ENCODE measurements around the gene BZW1.
"Not testable (repeated sequence)": the region's sequence is repeated elsewhere in the genome, so short reads cannot be mapped to it uniquely, and the experiment has no call there.

BZW1 gene

DNA sequence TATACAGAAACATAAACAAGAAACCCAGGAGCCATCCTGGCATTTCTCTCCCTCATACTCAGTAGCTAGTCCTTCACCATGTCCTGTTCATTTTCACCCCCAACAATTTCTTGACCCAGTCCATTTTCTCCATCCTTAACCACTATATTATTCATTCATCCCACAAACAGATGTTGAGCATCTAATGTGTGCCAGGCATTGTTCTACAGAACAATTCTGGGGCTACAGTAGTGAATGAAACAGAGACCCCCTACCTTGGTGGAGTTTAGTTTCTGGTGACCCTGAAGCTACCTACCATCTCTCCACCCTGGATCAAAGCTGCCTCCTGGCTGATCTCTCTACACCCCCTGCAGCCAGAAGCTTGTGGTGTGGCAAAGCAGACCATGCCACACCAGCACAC, 27.5 kb upstream of the BZW1 start:
- Mint-ChIP-seq H3K4me3 (no peak overlapping the region), H3K9me3 (no peaks in the 10 kb centered on the region), H3K27ac (no peak overlapping the region), H3K27me3 (no peaks in the 10 kb centered on the region), H3K36me3 (no peaks in the 10 kb centered on the region), H3K4me1 (no peaks in the 10 kb centered on the region)

DNA sequence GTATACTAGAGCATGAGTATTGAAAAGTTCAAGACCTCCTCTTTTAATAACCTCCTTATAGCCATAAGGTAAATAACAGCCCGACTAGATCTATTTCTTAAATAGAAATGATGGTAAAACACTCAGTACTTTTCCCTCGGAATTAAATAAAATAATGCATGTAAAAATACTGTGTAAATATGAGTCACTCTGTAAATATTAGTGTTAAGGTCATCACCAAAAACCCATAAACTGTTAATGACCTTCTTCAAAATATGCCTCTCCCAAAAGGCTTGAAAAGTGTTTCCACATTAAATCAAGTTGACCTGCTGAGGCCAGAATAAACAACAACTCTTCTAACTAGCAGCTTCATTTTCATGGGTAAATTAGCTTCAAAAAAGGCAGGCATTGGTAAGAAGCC, 25.3 kb upstream of the BZW1 start:
- Mint-ChIP-seq H3K36me3 (no peaks in the 10 kb centered on the region), H3K4me1 (no peaks in the 10 kb centered on the region), H3K9me3 (no peaks in the 10 kb centered on the region), H3K4me3 (no peak overlapping the region), H3K27ac (no peak overlapping the region), H3K27me3 (no peaks in the 10 kb centered on the region)

DNA sequence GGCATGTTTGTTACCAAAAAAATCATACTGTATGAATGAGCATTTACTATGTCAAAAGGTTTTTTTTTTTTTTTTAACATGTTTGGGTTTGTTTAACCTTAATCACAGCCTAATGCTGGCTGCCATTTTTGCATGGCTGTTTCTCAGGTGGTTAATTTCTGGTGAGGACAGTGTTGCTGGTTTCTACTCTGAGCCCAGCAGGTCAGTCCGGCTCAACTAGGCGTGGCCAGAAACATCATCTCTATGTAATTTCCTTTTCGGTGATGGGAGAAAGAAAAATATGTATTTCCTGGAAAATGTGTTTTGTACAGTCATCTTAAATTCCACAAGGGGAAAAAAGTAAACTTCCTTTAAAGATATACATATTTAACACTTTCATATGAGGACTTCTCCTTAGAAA, 24.9 kb upstream of the BZW1 start:
- no peaks in the 10 kb centered on the region for H3K36me3 Mint-ChIP-seq
- no peaks in the 10 kb centered on the region for H3K27me3 Mint-ChIP-seq
- H3K4me1 Mint-ChIP-seq: no peaks in the 10 kb centered on the region
- no peak overlapping the region for H3K27ac Mint-ChIP-seq
- H3K4me3 Mint-ChIP-seq: no peak overlapping the region
- H3K9me3 Mint-ChIP-seq: no peaks in the 10 kb centered on the region

DNA sequence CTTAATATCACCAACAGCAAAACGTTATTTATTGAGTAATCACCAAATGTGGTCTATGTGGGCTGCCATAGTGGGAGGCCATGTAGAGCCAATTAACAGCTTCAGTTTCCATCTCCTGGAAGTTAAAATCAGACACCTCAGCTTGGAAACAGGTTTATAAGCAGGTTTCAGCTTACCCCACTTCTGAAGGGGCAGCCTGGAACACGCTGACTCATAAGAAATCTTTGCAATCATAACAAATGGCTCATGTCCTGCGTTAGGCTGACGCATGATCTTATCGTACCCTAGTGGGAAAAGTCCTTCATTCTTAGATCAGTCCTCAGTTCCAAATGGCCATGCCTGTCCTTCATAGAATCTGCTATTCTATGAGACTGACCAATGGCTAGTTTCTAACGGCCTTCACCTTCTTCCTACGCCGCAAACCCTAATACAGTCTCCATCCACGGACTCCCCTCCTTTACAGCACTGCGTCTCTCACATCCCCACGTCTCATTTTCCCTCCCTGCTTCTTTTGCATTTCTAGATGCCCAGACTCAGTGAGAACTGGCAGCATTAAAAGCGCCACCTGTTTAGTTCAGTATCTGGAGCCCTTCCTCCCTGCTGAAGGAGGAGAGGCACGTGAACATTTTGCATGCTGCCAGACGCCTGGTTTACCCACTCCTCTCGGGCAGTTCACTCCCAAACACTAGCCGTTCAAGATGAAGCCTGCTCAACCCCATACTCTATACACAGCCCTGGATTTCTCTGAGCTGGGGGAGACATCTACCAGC, 24.2 kb upstream of the BZW1 start:
- Mint-ChIP-seq H3K27me3 (no peaks in the 10 kb centered on the region), H3K9me3 (no peaks in the 10 kb centered on the region), H3K27ac (no peak overlapping the region), H3K4me1 (no peaks in the 10 kb centered on the region), H3K36me3 (no peaks in the 10 kb centered on the region), H3K4me3 (no peak overlapping the region)

DNA sequence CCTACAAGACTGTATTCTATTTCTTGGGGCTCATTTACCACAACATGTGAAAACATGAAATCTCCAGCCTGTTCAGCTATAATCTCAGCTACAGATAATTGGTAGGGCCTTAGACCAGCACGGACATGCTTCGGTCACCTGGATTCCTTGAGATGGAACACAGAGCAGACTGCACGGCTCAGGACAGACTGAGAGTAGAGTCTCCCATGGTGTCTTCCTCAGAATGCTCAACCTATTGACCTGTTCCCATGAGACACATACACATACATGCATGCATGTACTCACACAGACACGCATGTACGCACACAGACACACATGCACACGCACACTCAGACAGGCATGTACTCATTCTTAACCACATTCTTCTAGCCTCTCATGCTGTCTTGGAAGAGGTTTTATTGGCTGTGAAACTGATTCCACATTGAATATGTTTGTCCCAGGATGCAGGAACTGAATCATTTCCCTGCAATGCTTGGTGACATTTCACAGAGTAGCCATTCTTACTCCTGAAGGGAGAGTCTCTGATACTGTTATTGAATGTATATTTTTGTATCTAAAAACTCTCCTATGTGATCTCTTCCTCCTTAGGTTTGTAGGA, 23.5 kb upstream of the BZW1 start:
- no peak overlapping the region for H3K27ac Mint-ChIP-seq

GRCh38 chr2:200790185-200790584, 21.5 kb upstream of the BZW1 start:
- Mint-ChIP-seq H3K4me3 (no peak overlapping the region), H3K27ac (no peak overlapping the region)

More for the DNA sequence above, 23.5 kb upstream of the BZW1 start:
- H3K36me3 Mint-ChIP-seq: no peaks in the 10 kb centered on the region
- H3K27me3 Mint-ChIP-seq: no peaks in the 10 kb centered on the region
- no peak overlapping the region for H3K4me3 Mint-ChIP-seq
- H3K9me3 Mint-ChIP-seq: no peaks in the 10 kb centered on the region
- H3K4me1 Mint-ChIP-seq: no peaks in the 10 kb centered on the region

DNA sequence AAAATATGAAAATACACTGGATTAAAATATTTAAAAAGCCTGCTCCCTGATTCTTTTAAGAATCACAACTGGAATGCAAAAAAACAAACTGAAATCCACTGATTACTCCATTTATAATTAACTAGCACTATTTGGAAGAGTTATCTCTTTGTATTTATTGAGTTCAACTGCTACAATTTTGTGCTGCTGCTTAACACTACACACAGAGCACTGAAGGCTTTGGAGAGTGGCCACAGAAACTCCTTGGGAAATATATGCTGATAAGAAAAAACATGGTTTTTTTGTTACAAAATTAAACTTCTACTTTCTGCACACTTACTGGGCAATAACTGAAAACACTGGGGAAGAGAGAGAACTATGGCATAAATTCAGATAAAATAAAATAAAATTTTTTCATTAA, 19.8 kb upstream of the BZW1 start:
- no peak overlapping the region for H3K4me3 Mint-ChIP-seq
- no peaks in the 10 kb centered on the region for H3K4me1 Mint-ChIP-seq
- H3K27ac Mint-ChIP-seq: no peak overlapping the region
- no peaks in the 10 kb centered on the region for H3K27me3 Mint-ChIP-seq
- H3K9me3 Mint-ChIP-seq: no peaks in the 10 kb centered on the region
- H3K36me3 Mint-ChIP-seq: no peaks in the 10 kb centered on the region

More at GRCh38 chr2:200790185-200790584, 21.5 kb upstream of the BZW1 start:
- H3K27me3 Mint-ChIP-seq: no peaks in the 10 kb centered on the region
- H3K36me3 Mint-ChIP-seq: no peaks in the 10 kb centered on the region
- H3K4me1 Mint-ChIP-seq: no peaks in the 10 kb centered on the region
- H3K9me3 Mint-ChIP-seq: no peaks in the 10 kb centered on the region

GRCh38 chr2:200794143-200794542, 17.6 kb upstream of the BZW1 start:
- H3K36me3 Mint-ChIP-seq: no peaks in the 10 kb centered on the region
- H3K4me3 Mint-ChIP-seq: no peak overlapping the region
- H3K27ac Mint-ChIP-seq: no peak overlapping the region
- H3K4me1 Mint-ChIP-seq: no peaks in the 10 kb centered on the region
- no peaks in the 10 kb centered on the region for H3K9me3 Mint-ChIP-seq
- H3K27me3 Mint-ChIP-seq: no peaks in the 10 kb centered on the region

GRCh38 chr2:200795028-200795440, 16.7 kb upstream of the BZW1 start:
- Mint-ChIP-seq H3K4me1 (no peaks in the 10 kb centered on the region), H3K9me3 (no peaks in the 10 kb centered on the region), H3K27ac (no peak overlapping the region), H3K27me3 (no peaks in the 10 kb centered on the region), H3K36me3 (no peaks in the 10 kb centered on the region), H3K4me3 (no peak overlapping the region)

- no peaks in the 10 kb centered on the region for H3K9me3 Mint-ChIP-seq
- H3K4me3 Mint-ChIP-seq: no peak overlapping the region
- H3K4me1 Mint-ChIP-seq: no peaks in the 10 kb centered on the region
- H3K36me3 Mint-ChIP-seq: no peaks in the 10 kb centered on the region
- H3K27ac Mint-ChIP-seq: no peak overlapping the region
- H3K27me3 Mint-ChIP-seq: no peaks in the 10 kb centered on the region
Measured at GRCh38 chr2:200796561-200796960, 15.1 kb upstream of the BZW1 start.

DNA sequence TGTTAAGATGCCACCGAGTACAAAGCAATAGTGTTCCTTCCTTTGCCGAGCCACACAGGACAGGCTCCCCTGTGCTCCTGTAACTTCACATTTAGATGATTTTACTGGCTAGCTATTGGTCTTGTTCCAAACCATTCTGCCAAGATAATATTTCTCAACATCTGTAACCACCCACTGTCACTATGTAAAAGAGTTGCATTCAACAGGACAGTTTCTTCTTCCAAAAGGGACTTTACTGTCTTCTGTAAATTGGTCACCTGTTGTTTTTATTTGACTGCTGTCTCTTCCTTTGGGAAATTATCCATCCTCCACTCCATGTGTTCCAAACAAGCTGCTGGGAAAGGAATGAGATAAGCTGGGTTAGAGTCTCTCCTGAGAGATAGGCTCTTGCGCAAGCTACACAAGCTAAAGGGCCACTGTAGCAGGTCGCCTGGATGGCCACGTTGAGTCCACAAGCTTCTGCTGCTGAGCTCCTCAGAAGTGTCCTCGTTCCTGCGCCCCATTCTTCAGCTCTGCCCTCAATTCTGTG, 14.4 kb upstream of the BZW1 start:
- Mint-ChIP-seq H3K27me3 (no peaks in the 10 kb centered on the region), H3K9me3 (no peaks in the 10 kb centered on the region), H3K4me3 (no peak overlapping the region), H3K4me1 (no peaks in the 10 kb centered on the region), H3K27ac (no peak overlapping the region), H3K36me3 (no peaks in the 10 kb centered on the region)

- Mint-ChIP-seq H3K4me1 (no peaks in the 10 kb centered on the region), H3K36me3 (no peaks in the 10 kb centered on the region), H3K4me3 (no peak overlapping the region), H3K9me3 (no peaks in the 10 kb centered on the region), H3K27ac (no peak overlapping the region), H3K27me3 (no peaks in the 10 kb centered on the region)
Measured at GRCh38 chr2:200798514-200798913, 13.2 kb upstream of the BZW1 start.

DNA sequence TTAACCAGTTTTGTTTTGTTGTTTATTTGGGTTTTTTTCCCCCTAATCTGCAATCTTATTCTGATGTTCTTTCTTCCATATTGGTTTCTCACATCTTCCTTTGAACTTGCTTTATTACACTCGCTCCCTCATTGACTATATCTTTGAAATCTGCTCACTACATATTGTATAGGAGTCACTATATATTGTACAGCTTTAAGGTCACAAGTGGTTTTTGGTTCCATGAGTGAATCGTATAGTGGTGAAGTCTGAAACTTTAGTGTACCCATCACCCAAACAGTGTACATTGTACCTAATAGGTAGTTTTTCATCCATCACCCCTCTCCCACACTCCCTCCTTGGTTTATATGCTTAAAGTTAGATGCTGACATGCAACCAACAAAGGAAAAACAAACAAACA, 11.3 kb upstream of the BZW1 start:
- Mint-ChIP-seq H3K4me3 (no peak overlapping the region), H3K27me3 (no peaks in the 10 kb centered on the region), H3K4me1 (no peaks in the 10 kb centered on the region), H3K9me3 (no peaks in the 10 kb centered on the region), H3K36me3 (no peaks in the 10 kb centered on the region), H3K27ac (no peak overlapping the region)

DNA sequence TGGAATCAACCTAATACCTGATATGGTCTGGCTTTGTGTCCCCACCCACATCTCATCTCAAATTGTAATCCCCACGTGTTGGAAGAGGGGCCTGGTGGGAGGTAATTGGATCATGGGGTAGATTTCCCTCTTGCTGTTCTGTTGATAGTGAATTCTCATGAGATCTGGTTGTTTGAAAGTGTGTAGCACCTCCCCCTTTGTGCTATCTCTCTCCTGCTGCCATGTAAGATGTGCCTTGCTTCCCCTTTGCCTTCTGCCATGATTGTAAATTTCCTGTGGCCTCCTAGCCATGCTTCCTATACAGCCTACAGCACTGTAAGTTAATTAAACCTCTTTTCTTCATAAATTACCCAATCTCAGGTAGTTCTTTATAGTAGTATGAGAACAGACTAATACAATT, 10.3 kb upstream of the BZW1 start:
- H3K4me3 Mint-ChIP-seq, H3K4me1 Mint-ChIP-seq, H3K27me3 Mint-ChIP-seq, H3K36me3 Mint-ChIP-seq, H3K27ac Mint-ChIP-seq, H3K9me3 Mint-ChIP-seq: not testable (repeated sequence)

DNA sequence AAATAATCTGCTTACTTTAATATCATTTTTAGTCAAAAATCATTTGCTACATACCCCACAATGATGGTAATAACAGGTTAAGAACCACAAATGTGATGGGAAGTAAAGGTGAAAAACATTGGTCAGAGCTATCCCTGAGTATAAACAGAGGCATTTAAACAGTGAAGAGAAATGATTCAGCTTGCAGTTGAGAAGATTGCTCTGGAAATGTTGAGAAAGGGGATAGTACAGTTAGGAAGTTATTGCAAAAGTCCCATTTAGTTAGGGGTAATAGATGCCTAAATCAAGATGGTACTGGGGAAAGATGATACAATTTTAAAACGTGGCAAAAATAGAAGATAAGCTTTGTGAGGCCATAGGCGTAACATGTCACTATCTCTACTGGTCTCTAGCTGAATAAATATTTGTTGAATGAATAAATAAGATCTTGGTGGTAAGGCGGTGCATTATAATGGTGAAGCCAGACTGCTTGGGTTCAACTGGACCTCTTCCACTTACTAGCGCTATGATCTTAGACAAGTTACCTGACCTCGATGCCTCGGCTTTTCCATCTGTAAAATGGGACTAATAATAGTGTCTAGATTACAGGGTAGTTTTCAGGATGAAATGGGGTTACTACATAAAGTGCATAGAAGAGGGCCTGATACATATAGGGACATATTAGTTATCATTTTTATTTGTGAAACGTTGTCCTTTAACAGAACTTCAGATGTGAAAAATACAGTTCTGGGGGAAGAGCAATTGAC, 2.0 kb upstream of the BZW1 start:
- Mint-ChIP-seq H3K4me1 (peaks cover 23% of the 10 kb centered on the region), H3K4me3 (peak overlapping the region; percentile 99), H3K9me3 (no peaks in the 10 kb centered on the region), H3K27ac (peak overlapping the region; percentile 61), H3K36me3 (peaks cover 8% of the 10 kb centered on the region), H3K27me3 (no peaks in the 10 kb centered on the region)

All from activated naive CD4-positive, alpha-beta T cell treated with anti-CD3 and anti-CD28 coated beads, Interleukin-2, amount 50 U/mL, for 24 hours (primary cell).